DOHH2 (cell line): ENCODE results near the gene SAMD10.

Experiments used
- CTCF ChIP-seq: fragments of 200-600 bp; sonication (generic); IDR thresholded peaks from one replicate; pipeline ENCODE4 v1.5.1; 2014; ENCODE audit warnings: antibody characterized with exemption, mild to moderate bottlenecking, low read depth, low read length; ENCODE audit not compliant: poor library complexity, severe bottlenecking
- EZH2phosphoT487 ChIP-seq: fragments of 200-600 bp; sonication (generic); IDR thresholded peaks from 2 replicates; pipeline ENCODE4 v1.6.1; 2017; ENCODE audit warnings: borderline replicate concordance, mild to moderate bottlenecking, antibody characterized with exemption, low read length, moderate library complexity, mixed read lengths

- TF ChIP-seq CTCF (no peak), EZH2phosphoT487 (no peak)
Observed at GRCh38 chr20:64006490-64006889, 27.0 kb upstream of the SAMD10 start.
